ENCODE results near the gene EIF3K.
"Not testable (repeated sequence)": the region's sequence is repeated elsewhere in the genome, so short reads cannot be mapped to it uniquely, and the experiment has no call there.

The EIF3K gene

DNA sequence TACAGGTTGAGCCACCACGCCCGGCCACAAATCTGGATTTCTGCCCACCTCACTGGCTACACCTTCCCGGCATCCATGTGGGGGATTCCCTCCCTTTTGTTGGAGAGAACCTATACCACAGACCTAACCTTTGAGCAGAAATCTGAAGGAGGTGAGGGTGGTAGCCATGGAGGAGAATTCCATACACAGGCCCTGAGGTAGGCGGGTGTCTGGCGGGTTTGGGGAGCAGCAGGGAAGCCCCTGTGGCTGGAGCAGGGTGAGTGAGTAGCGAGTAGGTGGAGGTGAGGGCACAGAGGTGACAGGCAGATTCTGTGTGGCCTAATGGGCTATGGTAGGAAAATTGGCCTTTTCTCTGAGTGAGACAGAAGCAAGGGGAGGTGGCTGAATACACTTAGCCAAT lies 10.6 kb downstream of the EIF3K start:
- Histone ChIP-seq H3K9me3 (ENCODE audit: control insufficient read depth, insufficient read depth, low read depth, low read length) (no peaks in the 10 kb centered on the region), H3K4me3 (ENCODE audit: low read depth, low read length) (no peak overlapping the region), H3K4me1 (ENCODE audit: control insufficient read depth, insufficient read depth, low read length) (no peaks in the 10 kb centered on the region), H3K27ac (ENCODE audit: extremely low read depth, low read depth, low read length) (no peak overlapping the region), H3K36me3 (ENCODE audit: control insufficient read depth in 2 of 2, insufficient read depth in 1 of 2, low read length in 2 of 2) (peaks cover 63 to 93% of the 10 kb centered on the region in 2 experiments)
- ChIA-PET POLR2A (interaction anchor here (0.6 to 3.1 kb wide), 6 partner anchors 11 to 1552 kb away, joined by 3 to 23 read pairs (median 4); partner anchors contain the start of genes ACTN4, EIF3K and MAP4K1), CTCF (interaction anchor here (0.6 to 2.4 kb wide), 3 partner anchors 10 to 227 kb away, joined by 3 to 11 read pairs (median 5); partner anchors contain the start of gene FAM98C)
- TF ChIP-seq EGR2 (tag by site-specific recombination; IDR thresholded peaks at IDR 0.05; ENCODE audit: low read depth) (peak; percentile 74), ZFHX2 (tag by site-specific recombination; conservative IDR thresholded peaks at IDR 0.05) (peak; percentile 66; the same call in 1 of the 2 replicates), OSR2 (tag by site-specific recombination; IDR thresholded peaks at IDR 0.05) (no peak)

DNA sequence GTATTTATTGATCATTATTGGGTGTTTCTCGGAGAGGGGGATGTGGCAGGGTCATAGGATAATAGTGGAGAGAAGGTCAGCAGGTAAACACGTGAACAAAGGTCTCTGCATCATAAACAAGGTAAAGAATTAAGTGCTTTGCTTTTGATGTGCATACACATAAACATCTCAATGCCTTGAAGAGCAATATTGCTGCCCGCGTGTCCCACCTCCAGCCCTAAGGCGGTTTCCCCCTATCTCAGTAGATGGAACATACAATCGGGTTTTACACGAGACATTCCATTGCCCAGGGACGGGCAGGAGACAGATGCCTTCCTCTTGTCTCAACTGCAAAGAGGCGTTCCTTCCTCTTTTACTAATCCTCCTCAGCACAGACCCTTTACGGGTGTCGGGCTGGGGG lies 12.3 kb downstream of the EIF3K start:
- H3K27ac ChIP-seq (ENCODE audit: extremely low read depth, low read depth, low read length); H3K9me3 ChIP-seq (ENCODE audit: control insufficient read depth, insufficient read depth, low read depth, low read length); H3K4me1 ChIP-seq (ENCODE audit: control insufficient read depth, insufficient read depth, low read length); POLR2A ChIA-PET; CTCF ChIA-PET; H3K4me3 ChIP-seq (ENCODE audit: low read depth, low read length): not testable (repeated sequence)
- H3K36me3 ChIP-seq (ENCODE audit: control insufficient read depth in 2 of 2, insufficient read depth in 1 of 2, low read length in 2 of 2): peaks cover 63 to 90% of the 10 kb centered on the region in 2 experiments

DNA sequence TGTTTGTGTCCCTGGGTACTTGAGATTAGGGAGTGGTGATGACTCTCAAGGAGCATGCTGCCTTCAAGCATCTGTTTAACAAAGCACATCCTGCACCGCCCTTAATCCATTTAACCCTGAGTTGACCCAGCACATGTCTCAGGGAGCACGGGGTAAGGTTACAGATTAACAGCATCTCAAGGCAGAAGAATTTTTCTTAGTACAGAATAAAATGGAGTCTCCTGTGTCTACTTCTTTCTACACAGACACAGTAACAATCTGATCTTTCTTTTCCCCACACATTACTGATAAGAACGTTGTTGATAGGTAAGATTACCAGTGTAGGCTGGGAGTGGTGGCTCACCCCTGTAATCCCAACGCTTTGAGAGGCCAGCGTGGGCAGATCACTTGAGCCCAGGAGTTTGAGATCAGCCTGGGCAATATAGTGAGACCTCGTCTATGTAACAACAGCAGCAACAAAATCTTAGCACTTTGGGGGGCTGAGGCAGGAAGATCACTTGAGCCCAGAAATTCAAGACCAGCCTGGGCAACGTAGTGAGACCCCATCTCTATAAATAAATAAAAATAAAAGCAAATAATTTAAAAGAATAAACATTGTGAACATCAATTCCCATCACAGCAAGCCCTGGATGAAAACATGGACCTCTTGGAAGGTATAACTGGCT lies 13.0 kb downstream of the EIF3K start:
- CTCF ChIA-PET: interaction anchor here (1.3 to 5.3 kb wide), 2 partner anchors 20 to 229 kb away, joined by 5 to 77 read pairs; partner anchors contain the start of gene FAM98C

DNA sequence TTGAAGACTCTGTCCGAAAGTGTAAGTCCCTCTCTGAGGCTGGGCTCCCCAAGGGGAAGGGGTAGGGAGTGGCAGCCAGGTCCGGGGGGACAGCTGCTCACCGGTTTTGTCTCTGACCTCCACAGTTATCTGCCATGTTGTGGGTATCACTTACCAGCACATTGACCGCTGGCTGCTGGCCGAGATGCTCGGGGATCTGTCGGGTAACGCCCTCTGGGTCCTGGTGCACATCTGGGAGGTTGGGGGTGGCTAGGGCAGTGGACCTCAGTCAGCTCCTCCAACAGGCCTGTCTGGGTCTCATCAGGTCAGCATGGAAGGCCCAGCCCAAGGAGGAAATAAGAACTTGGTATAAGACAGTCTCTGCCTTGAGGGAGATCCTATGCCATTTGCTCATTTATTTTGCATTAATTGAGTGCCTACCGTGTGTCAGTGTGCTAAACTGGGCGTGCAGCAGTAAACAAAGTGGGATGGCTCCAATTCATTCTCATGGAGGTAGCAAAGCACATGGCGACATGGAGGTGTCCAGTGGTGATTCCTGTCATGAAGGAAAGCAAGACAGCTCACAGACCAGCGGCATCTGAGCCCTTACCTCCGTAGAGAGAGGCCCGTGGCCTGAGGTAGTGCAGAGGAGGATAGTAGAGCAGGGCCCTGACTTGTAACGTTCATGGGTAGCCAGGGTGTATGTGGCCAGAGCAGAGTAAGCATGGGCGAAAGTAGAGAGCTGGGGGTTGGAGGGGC lies 13.7 kb downstream of the EIF3K start:
- peaks cover 56 to 90% of the 10 kb centered on the region in 2 experiments for H3K36me3 ChIP-seq (ENCODE audit: control insufficient read depth in 2 of 2, insufficient read depth in 1 of 2, low read length in 2 of 2)
- no peaks in the 10 kb centered on the region; the same call in 1 of the 2 replicates for H3K4me1 ChIP-seq (ENCODE audit: control insufficient read depth, insufficient read depth, low read length)
- TF ChIP-seq ZNF664 (tag by site-specific recombination; IDR thresholded peaks at IDR 0.05): peak; percentile 66; the same call in 1 of the 2 replicates
- no peak for TF ChIP-seq ZBTB1 (tag by site-specific recombination; IDR thresholded peaks at IDR 0.05)
- H3K9me3 ChIP-seq (ENCODE audit: control insufficient read depth, insufficient read depth, low read depth, low read length): no peaks in the 10 kb centered on the region
- H3K4me3 ChIP-seq (ENCODE audit: low read depth, low read length): no peak overlapping the region
- H3K27ac ChIP-seq (ENCODE audit: extremely low read depth, low read depth, low read length): peak overlapping the region; percentile 17; the same call in 1 of the 2 replicates
- ChIA-PET CTCF (interaction anchor here (0.9 to 8.2 kb wide), 7 partner anchors 13 to 229 kb away, joined by 4 to 138 read pairs (median 61); partner anchors contain the start of genes EIF3K, FAM98C and MAP4K1), POLR2A (interaction anchor here (0.6 to 1.1 kb wide), 3 partner anchors 14 to 726 kb away, joined by 3 to 4 read pairs (median 3); partner anchors contain the start of genes EIF3K and WDR87)

More for the DNA sequence above, 13.0 kb downstream of the EIF3K start:
- Histone ChIP-seq H3K36me3 (ENCODE audit: control insufficient read depth in 2 of 2, insufficient read depth in 1 of 2, low read length in 2 of 2) (peaks cover 63 to 90% of the 10 kb centered on the region in 2 experiments), H3K27ac (ENCODE audit: extremely low read depth, low read depth, low read length) (peak overlapping the region; percentile 17; the same call in 1 of the 2 replicates)
- not testable (repeated sequence) for H3K4me1 ChIP-seq (ENCODE audit: control insufficient read depth, insufficient read depth, low read length); H3K9me3 ChIP-seq (ENCODE audit: control insufficient read depth, insufficient read depth, low read depth, low read length); H3K4me3 ChIP-seq (ENCODE audit: low read depth, low read length)
- peak; percentile 87 for TF ChIP-seq WT1 (tag by site-specific recombination; IDR thresholded peaks at IDR 0.05)
- peak; percentile 97 for TF ChIP-seq ZNF121 (tag by site-specific recombination; IDR thresholded peaks at IDR 0.05)
- TF ChIP-seq, protein P1, sequence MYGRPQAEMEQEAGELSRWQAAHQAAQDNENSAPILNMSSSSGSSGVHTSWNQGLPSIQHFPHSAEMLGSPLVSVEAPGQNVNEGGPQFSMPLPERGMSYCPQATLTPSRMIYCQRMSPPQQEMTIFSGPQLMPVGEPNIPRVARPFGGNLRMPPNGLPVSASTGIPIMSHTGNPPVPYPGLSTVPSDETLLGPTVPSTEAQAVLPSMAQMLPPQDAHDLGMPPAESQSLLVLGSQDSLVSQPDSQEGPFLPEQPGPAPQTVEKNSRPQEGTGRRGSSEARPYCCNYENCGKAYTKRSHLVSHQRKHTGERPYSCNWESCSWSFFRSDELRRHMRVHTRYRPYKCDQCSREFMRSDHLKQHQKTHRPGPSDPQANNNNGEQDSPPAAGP (tag by site-specific recombination; IDR thresholded peaks at IDR 0.05): peak; percentile 95
- TF ChIP-seq EGR2 (tag by site-specific recombination; IDR thresholded peaks at IDR 0.05; ENCODE audit: low read depth): peak; percentile 89
- TF ChIP-seq ZFHX2 (tag by site-specific recombination; conservative IDR thresholded peaks at IDR 0.05): peak; percentile 34; the same call in 1 of the 2 replicates
- peak; percentile 99 for TF ChIP-seq KLF1 (tag by site-specific recombination; IDR thresholded peaks at IDR 0.05)
- POLR2A ChIA-PET: interaction anchor here (1.0 kb wide), 1 partner anchor 13 kb away, joined by 4 read pairs; the partner anchor contains the start of gene EIF3K

Measured in HEK293 (cell line).